K562 (cell line): Measurements from ENCODE around the gene PDHB. TPM values are rescaled to one million over a fixed set of nuclear protein-coding genes. Genes with fewer than 3 reads are reported as not detected.

Experiments used
- CCNT2 ChIP-seq: IDR thresholded peaks from 2 replicates; pipeline ENCODE4 v1.6.1; 2011; ENCODE audit warnings: borderline replicate concordance, low read depth, mild to moderate bottlenecking, moderate library complexity, mixed read lengths, low read length; ENCODE audit not compliant: insufficient read length; ENCODE audit errors: extremely low read depth
- CHD7 ChIP-seq: fragments of 200-600 bp; sonication (generic); IDR thresholded peaks from one replicate; pipeline ENCODE4 v1.6.1; 2012; ENCODE audit warnings: mild to moderate bottlenecking, low read depth, low read length, inconsistent platforms
- CTCFL ChIP-seq: IDR thresholded peaks from 2 replicates; pipeline ENCODE4 v1.6.1; 2011; ENCODE audit warnings: borderline replicate concordance, low read depth, mild to moderate bottlenecking, moderate library complexity, low read length; ENCODE audit not compliant: insufficient read depth, poor library complexity, severe bottlenecking
- SAFB ChIP-seq: fragments of 200-400 bp; formaldehyde crosslinking; IDR thresholded peaks from 2 replicates; pipeline ENCODE4 v1.6.1; 2017; ENCODE audit warnings: low read depth, low read length, borderline replicate concordance
- STAT6 ChIP-seq: sonication (generic); formaldehyde crosslinking; IDR thresholded peaks from 2 replicates; pipeline ENCODE4 v1.8.1; 2023; ENCODE audit warnings: mild to moderate bottlenecking, missing genetic modification reagents
- XRCC4 ChIP-seq: IDR thresholded peaks from one replicate; pipeline ENCODE4 v1.6.1; 2011; ENCODE audit not compliant: insufficient read depth, insufficient read length; ENCODE audit errors: extremely low read depth
- ZNF639 ChIP-seq, 2 experiments: fragments of 200-800 bp in 1 of 2; sonication (Bioruptor generic) in 1 of 2; sonication (generic) in 1 of 2; formaldehyde crosslinking in 1 of 2; IDR thresholded peaks in 1 of 2; conservative IDR thresholded peaks in 1 of 2; 2 replicates each; pipeline versions ENCODE4 v1.5.0 to v1.6.1; 2016 to 2020; ENCODE audit warnings: missing compliant biosample characterization in 1 of 2, missing genetic modification characterization in 1 of 2, missing genetic modification reagents in 1 of 2
- polyA plus RNA-seq, 8 experiments: library from polyadenylated mRNA; depleted of rRNA in 4 of 8; stranded (reverse) in 5 of 8; unstranded in 3 of 8; fragments of >200 nt; fragmentation: Nextera tagmentation in 2 of 8; fragmentation: Illumina TruSeq in 1 of 8; extraction: Ambion mirVana in 2 of 8; extraction: Trizol in 1 of 8; gene quantifications; 2 replicates each; pipeline versions ENCODE4 v1.2.1 to v1.2.3, GENCODE V29; 2011 to 2014; ENCODE audit warnings: inconsistent platforms in 1 of 8, missing spikeins in 1 of 8
- total RNA-seq, 7 experiments: library from RNA; depleted of rRNA in 6 of 7; stranded (reverse); fragments of >200 nt in 6 of 7; fragmentation: Illumina TruSeq in 2 of 7; extraction: Trizol in 2 of 7; gene quantifications; 2 replicates each; pipeline versions ENCODE4 v1.2.1 to v1.2.3, GENCODE V29; 2011 to 2021; ENCODE audit warnings: low replicate concordance in 1 of 7

PDHB gene
- total and polyA plus RNA-seq, 9 of the 15 experiments (the other 6 are each of a cell fraction or from before 2014, with no cell fraction given), result 51.2 to 178 (median 85.2) TPM

GRCh38 chr3:58474967-58475578 is 41.4 kb upstream of the PDHB start (continued):
- TF ChIP-seq CHD7, result no peak
- TF ChIP-seq STAT6 (CRISPR knock-in tag), result no peak
- TF ChIP-seq CCNT2, result no peak
- TF ChIP-seq CTCFL, result no peak
- no peak for TF ChIP-seq ZNF639 (CRISPR knock-in tag; conservative IDR thresholded peaks at IDR 0.05 in 1 of 2, IDR thresholded peaks at IDR 0.05 in 1 of 2)
- TF ChIP-seq SAFB, result no peak
- no peak for TF ChIP-seq XRCC4
